ENCODE measurements around the gene SCCPDH.

SCCPDH gene

DNA sequence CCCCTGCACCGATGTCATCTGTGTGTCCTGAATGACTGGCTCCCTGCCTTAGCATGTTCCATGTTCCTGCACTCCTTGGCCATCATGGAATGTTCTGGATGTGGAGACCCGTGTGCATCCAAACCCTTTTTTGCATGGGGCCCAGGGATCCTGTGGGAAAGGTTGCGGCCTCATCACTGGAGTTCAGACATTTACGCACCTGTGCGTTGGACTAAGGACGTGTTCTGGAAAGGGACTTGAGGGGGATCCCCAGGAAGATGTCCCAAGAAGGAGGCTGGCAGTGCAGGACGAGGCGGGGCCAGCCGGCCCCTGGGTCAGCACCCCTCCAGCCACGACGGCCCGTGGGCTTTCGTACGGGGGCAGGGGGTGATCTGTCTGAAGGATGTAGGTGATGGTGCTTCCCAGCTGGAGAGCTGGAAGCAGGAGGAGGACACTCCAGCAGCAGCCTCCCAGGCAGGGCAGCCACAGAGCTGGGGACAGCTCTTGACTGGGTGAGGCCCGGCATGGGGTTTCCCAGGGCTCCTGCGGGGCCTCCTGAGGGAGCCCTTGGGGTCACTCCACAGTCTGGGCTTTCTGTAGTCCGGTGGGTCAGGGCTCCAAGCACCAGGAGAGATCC, 67.2 kb downstream of the SCCPDH start:
- DNase-seq (ENCODE audit: insufficient read length, low spot score): no peak
- no peak for FAIRE-seq
- TF ChIP-seq POLR2A (IDR thresholded peaks at IDR 0.05; ENCODE audit: low read depth, low read length): no peak

DNA sequence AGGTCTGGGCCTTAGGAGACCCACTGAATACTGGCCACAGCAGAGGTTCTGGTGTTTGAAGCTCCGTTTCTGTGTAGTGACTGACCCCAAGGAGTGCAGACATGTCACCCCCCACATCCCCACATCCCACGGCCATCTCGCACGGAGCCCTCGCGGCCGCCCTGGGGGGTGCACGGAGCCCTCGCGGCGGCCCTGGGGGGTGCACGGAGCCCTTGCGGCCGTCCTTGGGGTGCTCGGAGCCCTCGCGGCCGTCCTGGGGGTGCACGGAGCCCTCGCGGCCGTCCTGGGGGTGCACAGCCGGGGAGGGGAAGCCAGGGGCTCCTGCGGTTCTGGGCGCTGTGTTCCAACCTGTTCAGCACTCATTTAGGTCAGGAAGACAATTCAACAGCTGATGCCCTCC, 68.4 kb downstream of the SCCPDH start:
- TF ChIP-seq POLR2A (IDR thresholded peaks at IDR 0.05; ENCODE audit: low read depth, low read length): no peak
- FAIRE-seq (no peak), DNase-seq (ENCODE audit: insufficient read length, low spot score) (no peak)

- TF ChIP-seq POLR2A (IDR thresholded peaks at IDR 0.05; ENCODE audit: low read depth, low read length): no peak
- DNase-seq (ENCODE audit: insufficient read length, low spot score) (no peak), FAIRE-seq (no peak)
Observed at GRCh38 chr1:246793356-246793896, 69.2 kb downstream of the SCCPDH start.

DNA sequence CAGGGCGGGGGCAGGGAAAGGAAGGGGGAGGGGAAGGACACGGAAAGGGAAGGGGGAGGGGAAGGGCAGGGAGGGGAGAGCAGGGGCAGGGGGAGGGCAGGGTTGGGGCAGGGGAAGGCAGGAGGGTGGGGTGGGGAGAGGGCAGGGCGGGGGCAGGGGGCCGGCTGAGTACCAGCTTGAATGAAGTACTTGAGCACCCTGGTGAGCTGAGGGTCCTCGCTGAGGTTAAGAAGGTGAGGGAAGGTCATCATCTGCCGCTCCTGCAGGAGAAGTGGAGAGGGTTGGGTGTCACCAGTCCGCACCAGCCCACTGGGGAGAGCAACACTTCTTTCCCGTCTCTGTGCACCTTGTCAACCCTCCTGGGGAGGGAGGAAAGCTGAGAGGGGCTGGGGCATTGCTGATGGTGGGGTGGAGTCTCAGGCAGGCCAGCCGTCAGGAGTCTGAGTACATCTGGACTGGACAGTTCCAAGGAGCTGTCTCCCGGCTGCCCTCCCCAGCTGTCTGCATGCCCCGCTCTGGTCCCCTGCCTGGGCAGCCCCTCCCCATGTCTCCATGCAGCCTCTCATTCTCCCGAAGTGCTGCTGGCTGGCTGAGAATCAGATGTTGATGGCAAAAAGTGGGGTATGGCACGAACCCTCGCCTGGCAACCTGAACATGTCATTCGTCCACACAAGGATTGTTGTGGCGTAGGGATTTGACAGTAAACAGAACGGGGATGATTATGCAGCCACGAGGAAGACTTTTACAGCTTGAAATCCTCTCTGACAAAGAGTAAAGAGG, 70.0 kb downstream of the SCCPDH start:
- FAIRE-seq (no peak), DNase-seq (ENCODE audit: insufficient read length, low spot score) (peak; percentile 42)
- TF ChIP-seq POLR2A (IDR thresholded peaks at IDR 0.05; ENCODE audit: low read depth, low read length): no peak

DNA sequence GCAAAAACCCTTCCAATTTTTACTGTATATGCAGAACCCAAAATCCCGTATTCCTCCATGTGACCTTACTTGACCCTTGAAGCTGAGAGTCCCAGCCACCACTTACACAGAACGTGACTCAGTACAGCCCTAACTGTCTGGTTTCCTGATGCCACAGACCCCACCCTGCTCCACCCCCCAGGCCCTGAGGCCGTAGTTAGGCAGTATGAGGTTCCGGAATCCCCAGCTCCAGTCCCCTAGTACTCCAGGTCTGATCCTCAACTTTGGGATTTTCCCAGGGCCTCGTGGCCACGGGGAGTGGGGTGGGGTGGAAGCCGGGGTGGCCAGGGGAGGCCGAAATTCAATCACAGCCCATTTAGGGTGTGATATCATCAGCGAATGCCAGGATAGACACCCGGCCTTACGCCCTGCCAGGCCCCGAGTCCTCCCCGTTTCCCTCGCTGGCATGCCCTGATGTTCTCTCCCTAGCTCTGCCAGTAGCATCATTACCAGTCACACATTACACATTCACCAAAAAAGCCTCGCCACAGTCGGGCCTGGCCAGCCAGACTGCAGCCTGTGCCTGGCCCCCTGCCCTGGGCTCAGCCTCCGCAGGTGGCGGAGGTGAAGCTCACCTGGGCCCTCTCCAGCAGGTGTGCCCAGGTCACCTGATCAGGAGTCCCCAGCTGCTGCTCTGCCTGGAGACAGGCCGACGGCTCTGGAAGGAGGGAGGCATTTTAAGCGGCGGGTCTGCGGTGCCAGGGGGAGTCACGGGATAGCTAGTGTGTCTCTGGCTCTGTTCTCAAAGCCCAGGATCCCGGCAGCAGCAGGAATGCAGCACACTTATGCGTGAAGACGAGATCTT, 70.8 kb downstream of the SCCPDH start:
- TF ChIP-seq POLR2A (IDR thresholded peaks at IDR 0.05; ENCODE audit: low read depth, low read length): no peak
- DNase-seq (ENCODE audit: insufficient read length, low spot score): peak; percentile 50
- no peak for FAIRE-seq

DNA sequence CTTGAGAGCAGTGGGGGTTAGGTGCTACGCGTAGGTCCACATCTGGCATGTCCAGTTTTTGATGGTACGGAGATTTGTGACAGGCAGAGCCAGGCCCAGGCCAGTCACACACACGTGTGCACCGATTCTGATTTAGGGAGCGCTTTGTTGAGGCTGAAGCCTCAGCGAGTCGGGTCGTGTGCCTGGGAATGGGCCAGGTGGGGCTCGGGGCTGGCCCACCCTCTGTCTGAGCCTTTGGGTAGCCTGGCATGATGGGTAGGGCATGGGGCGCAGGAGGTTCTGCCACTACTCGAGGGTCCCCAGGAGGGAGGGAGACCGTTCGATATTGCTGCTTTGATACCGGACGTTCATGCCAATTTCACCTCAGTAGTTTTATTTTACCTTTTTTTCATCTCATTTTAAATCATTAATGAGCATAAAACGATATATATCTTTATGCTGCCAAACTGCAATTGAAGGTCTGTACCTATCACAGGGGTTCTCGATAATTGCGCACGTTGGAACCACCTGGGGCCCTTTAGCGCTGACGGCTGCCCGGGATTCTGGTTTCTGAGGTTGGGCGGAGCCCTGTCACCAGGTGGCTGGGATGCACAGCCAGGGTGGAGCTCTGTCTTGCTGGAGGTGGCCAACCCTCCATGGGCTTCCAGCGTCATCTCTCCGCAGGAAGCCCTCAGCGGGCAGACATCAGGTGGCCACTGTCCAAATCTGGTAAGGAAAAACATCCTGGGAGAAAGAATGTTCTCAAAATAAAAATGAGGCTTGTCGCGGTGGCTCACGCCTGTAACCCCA, 71.9 kb downstream of the SCCPDH start:
- no peak for DNase-seq (ENCODE audit: insufficient read length, low spot score)
- TF ChIP-seq POLR2A (IDR thresholded peaks at IDR 0.05; ENCODE audit: low read depth, low read length): no peak
- no peak for FAIRE-seq

DNA sequence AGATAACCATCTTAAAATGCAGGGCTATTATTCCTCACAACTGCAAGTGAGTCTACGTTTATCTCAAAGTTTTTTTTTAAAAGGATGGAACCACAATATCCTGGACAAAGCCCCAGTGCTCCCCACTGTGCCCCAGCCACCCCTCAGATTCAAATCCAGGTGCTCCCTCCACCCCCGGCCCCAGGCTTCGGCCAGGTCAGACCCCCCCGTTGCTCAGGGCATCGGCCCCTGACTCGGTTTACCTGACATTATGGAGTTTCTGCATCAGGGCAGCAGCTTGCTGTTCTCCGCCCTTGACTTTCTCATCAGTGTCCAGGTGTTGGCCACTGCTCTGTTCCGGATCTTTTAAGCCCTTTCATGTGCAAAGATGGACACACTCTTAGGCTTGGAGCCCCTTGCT, 72.9 kb downstream of the SCCPDH start:
- FAIRE-seq (no peak), DNase-seq (ENCODE audit: insufficient read length, low spot score) (no peak)
- no peak for TF ChIP-seq POLR2A (IDR thresholded peaks at IDR 0.05; ENCODE audit: low read depth, low read length)

GRCh38 chr1:246797597-246797996, 73.4 kb downstream of the SCCPDH start:
- no peak for TF ChIP-seq POLR2A (IDR thresholded peaks at IDR 0.05; ENCODE audit: low read depth, low read length)
- FAIRE-seq (no peak), DNase-seq (ENCODE audit: insufficient read length, low spot score) (no peak)

GRCh38 chr1:246798107-246798506, 73.9 kb downstream of the SCCPDH start:
- TF ChIP-seq POLR2A (IDR thresholded peaks at IDR 0.05; ENCODE audit: low read depth, low read length): no peak
- DNase-seq (ENCODE audit: insufficient read length, low spot score) (no peak), FAIRE-seq (no peak)

DNA sequence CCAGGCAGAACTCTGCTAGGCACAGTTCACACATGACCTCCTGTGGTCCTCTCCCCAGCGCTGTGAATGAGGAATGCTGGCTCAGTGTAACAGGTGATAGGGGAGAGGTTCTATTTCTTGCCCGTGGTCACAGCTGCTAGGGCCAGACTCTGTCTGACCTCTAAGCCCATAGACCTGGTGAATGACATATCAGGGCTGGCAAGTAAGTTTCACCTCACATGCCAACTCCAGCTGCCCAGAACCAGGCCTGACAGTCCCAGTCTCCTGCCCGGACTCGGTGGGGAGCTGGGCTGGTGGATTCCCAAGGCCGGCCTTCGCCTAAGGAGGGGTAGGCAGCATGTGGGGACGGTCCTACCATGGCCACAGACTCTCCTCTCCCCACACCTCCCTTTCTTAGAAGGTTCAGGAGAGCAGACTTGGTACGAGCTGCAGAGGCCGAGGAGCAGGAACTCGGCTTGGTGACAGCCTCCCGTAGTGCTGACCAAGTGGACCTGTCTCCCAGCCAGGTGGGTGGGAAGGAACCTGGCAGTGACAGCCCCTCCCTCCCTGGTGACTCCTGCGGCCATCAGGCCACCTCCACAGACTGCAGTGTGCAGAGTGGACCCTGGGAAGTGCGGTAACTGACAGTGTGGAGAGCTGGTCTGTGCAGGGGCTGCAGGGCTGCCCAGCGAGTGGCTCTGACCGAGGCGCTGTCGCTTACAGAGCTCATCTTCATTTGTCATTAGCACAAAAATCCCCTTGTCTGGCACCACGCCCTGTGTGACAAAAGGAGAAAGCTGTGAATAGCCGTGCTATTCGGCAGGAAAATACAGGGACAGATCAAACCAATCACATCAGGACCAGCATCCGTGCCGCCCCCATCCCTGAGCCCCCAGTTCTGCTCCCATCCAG, 74.6 kb downstream of the SCCPDH start:
- TF ChIP-seq POLR2A (IDR thresholded peaks at IDR 0.05; ENCODE audit: low read depth, low read length): no peak
- FAIRE-seq (no peak), DNase-seq (ENCODE audit: insufficient read length, low spot score) (no peak)

DNA sequence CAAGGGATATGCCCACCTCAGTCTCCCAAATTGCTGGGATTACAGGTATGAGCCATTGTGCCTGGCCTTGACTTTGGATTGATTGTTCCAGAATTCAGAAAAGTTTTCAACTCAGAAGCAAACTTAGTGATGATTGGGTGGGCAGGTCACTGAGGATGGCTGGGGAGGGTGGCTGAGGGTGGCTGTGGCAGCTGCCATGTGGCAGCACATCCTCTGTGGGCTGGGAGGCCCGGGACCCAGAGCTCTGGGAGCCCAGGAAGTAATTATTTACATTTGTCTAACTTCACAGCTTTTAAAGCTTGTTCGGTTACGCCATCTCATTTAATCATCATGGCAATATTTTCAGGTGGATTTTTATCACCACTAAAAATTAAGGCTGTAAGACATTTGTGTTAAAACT, 76.1 kb downstream of the SCCPDH start:
- no peak for TF ChIP-seq POLR2A (IDR thresholded peaks at IDR 0.05; ENCODE audit: low read depth, low read length)
- FAIRE-seq: no peak
- DNase-seq (ENCODE audit: insufficient read length, low spot score): no peak

DNA sequence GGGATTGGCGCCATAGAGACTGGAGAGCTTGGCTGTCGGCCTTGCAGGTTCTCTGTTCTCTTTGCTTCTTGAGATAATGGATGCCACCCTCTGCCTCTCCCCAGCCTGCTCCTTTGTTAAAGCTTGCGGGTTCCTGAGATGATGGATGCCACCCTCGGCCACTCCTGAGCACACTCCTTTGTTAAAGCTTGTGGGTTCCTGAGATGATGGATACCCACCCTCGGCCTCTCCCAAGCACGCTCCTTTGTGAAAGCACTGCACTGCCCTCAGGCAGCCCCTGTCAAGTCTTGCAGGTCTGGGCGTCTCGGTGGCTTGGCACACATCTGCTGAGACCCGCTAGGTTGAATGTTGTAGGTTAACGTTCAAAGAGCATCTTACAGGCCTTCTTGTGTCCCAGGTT, 76.5 kb downstream of the SCCPDH start:
- no peak for TF ChIP-seq POLR2A (IDR thresholded peaks at IDR 0.05; ENCODE audit: low read depth, low read length)
- FAIRE-seq (no peak), DNase-seq (ENCODE audit: insufficient read length, low spot score) (no peak)
